A673 (cell line): Measurements from ENCODE around the gene TGFB1I1.

Experiments used
- CTCF ChIP-seq: fragments of 300-800, 200-600 bp; sonication (generic); conservative IDR thresholded peaks from 2 replicates; pipeline ENCODE4 v1.5.1; 2017; ENCODE audit warnings: low read depth, mild to moderate bottlenecking, antibody characterized with exemption, low read length, moderate library complexity, mixed read lengths
- EZH2 ChIP-seq: fragments of 200-600 bp; sonication (generic); IDR thresholded peaks from 2 replicates; pipeline ENCODE4 v1.6.1; 2017; ENCODE audit warnings: borderline replicate concordance, low read depth, mild to moderate bottlenecking, mixed read lengths, antibody characterized with exemption, low read length; ENCODE audit not compliant: poor library complexity, severe bottlenecking

DNA sequence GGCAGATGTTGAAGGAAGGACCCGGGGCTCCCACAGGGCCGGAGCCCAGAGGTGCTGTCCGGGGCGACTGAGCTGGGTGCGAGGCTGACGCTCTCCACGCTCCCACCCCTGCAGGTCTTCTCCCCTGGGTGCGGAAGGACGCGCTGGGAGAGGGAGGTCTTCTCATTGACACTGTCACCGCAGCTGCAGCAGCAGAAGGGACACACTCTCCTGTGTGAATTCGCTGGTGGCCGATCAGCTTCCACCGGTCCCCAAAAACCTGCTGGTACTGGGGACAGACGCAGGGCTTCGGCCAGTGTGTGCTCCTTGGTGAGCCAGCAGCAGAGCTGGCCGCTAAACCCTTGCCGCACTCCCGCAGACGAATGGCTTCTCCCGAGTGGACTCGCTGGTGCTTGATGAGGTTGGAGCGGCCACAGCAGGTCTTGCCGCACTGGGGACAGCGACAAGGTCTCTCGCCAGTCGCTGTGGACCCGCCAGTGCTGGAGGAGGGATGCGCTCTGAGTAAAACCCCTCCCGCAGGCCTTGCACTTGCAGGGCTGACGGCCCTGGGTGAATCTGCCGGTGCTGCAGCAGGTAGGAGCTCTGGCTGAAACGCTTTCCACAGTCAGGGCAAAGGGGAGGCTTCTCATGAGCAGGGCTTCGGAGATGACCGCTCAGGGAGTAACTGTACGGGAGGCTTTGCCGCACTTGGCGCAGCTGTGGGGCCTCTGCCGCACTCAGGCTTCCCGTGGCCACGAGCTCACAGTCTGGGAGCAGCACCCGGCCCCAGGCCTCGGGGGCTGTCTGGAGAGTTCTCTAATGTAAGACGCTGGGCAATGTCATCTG, 35.5 kb upstream of the TGFB1I1 start:
- no peak for TF ChIP-seq EZH2
- TF ChIP-seq CTCF = no peak
